Ectodermal cell (in vitro differentiated cells): ENCODE data around the gene NIPAL4.

ENCODE experiments used
- H3K27ac ChIP-seq: 2 replicates; pipeline ENCODE4 v1.7.0; 2013; ENCODE audit warnings: mild to moderate bottlenecking, low read depth, low read length; ENCODE audit not compliant: insufficient read depth, poor library complexity, severe bottlenecking
- H3K27me3 ChIP-seq: 2 replicates; pipeline ENCODE4 v1.7.0; 2013; ENCODE audit warnings: mild to moderate bottlenecking, low read length; ENCODE audit not compliant: insufficient read depth, control insufficient read depth, poor library complexity, severe bottlenecking
- H3K36me3 ChIP-seq: one replicate; pipeline ENCODE4 v1.7.0; 2013; ENCODE audit warnings: low read length; ENCODE audit not compliant: control insufficient read depth, insufficient read depth
- H3K4me1 ChIP-seq: one replicate; pipeline ENCODE4 v1.7.0; 2013; ENCODE audit warnings: low read length; ENCODE audit not compliant: control insufficient read depth, insufficient read depth
- H3K4me3 ChIP-seq: 2 replicates; pipeline ENCODE4 v1.7.0; 2013; ENCODE audit warnings: low read depth, low read length, control low read depth; ENCODE audit not compliant: insufficient read depth
- H3K9me3 ChIP-seq: 2 replicates; pipeline ENCODE4 v1.7.0; 2013; ENCODE audit warnings: mild to moderate bottlenecking, low read length, moderate library complexity; ENCODE audit not compliant: control insufficient read depth
- WGBS, 2 experiments: methylation state at CpG; one replicate each; pipeline ENCODE4 v1.1.7; 2013; ENCODE audit warnings: missing lambda C conversion rate in 2 of 2; 5-methylcytosine and 5-hydroxymethylcytosine counted together

Gene NIPAL4

DNA sequence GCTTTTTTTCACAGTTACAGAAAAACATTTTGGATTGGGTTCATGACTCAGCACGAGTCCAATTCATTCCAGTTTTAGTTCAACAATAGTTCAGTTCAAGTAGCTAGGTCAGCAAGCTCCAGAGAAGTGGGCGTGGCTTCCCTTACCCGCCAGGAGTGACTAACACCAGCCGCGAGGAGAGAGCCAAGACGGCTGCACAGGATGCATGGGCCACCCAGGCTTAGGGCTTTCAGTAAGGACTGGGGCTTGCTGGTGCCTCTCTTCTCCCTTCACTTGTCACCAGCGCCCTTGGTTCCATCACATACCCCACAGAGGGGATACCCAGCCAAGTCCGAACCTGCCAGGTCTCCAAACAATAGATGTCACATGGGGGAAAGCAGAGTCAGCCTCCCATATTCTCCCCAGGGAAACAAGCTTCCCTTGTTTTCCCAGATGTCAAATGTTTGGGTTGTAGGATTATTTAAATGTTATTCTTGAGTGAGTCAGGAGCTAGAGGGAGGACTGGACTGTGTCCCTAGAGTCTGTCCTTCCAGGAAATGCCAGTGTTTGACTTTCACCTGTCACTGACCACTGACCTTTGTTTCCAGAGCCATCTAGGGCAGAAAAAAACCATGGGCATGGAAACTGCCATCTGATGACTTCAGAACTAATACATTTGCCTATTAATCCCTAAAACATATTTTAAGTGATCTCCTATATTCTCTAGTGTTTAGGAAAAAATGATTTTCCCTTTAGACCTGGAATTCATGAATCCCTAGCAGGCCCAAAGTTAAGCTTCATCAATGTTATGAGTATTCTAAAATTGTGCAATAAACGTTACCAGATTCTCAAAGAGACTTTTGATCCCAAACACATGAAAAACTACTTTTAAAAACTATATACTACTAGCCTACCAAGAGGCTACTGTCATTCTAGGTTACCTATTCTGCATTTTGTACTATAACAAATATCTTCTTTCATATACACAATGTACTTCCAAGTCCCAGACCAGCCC lies 51.9 kb downstream of the NIPAL4 start:
- WGBS, 2 experiments: 89 to 91% methylated on average over 9 of the region's 9 CpGs
- no peaks in the 10 kb centered on the region for H3K4me1 ChIP-seq
- H3K9me3 ChIP-seq: no peaks in the 10 kb centered on the region
- H3K4me3 ChIP-seq: no peak overlapping the region
- H3K27me3 ChIP-seq: no peaks in the 10 kb centered on the region
- peaks cover 5% of the 10 kb centered on the region for H3K36me3 ChIP-seq
- H3K27ac ChIP-seq: no peak overlapping the region

GRCh38 chr5:157513182-157513581 lies 53.2 kb downstream of the NIPAL4 start:
- H3K4me1 ChIP-seq: no peaks in the 10 kb centered on the region
- H3K27me3 ChIP-seq: no peaks in the 10 kb centered on the region
- H3K27ac ChIP-seq: no peak overlapping the region
- no peak overlapping the region for H3K4me3 ChIP-seq
- H3K9me3 ChIP-seq: no peaks in the 10 kb centered on the region
- H3K36me3 ChIP-seq: peaks cover 5% of the 10 kb centered on the region
- 95 to 96% methylated on average over 8 of the region's 8 CpGs for WGBS, 2 experiments

DNA sequence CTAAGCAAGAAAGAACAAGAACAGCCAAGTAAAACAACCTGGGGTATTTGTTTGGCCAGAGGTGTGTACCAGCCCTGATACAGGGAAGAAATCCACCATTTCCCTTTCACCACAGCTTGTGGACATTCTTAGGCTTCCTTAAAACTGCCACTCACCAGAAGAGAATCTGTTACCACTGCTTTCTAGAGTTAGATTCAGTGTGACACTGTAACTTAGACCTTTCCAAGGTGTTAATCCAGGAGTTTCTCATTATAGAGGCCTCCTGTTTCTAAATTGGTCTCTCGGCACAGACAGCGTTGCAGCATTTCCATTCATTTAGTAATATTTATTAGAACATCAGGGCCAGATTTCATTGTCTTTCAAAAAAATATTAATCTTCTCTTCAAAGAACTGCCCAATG lies 55.0 kb downstream of the NIPAL4 start:
- H3K27ac ChIP-seq: no peak overlapping the region
- H3K36me3 ChIP-seq: peaks cover 5% of the 10 kb centered on the region
- no peak overlapping the region for H3K4me3 ChIP-seq
- 86 to 98% methylated on average over 2 of the region's 2 CpGs for WGBS, 2 experiments
- H3K4me1 ChIP-seq: no peaks in the 10 kb centered on the region
- H3K27me3 ChIP-seq: no peaks in the 10 kb centered on the region
- H3K9me3 ChIP-seq: no peaks in the 10 kb centered on the region

DNA sequence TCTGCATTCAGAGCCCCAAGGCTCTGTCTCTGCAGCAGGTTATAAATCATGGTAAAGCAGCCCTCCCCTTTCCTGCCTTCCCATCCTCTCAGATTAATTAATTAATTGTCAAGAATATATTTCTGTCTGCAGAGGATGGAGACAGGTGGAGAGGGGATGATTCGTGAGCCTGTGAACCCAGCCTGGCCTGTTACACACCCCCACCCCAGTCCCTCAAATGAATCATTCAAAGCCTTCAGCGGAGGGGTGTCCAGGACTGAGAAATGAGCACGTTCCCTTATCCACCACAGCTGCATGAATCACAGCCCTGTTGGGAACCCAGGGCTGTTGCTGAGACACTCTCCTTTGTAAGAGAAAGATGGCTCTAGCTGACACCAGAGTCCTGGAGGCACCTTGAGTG lies 56.0 kb downstream of the NIPAL4 start:
- H3K36me3 ChIP-seq: peaks cover 5% of the 10 kb centered on the region
- no peak overlapping the region for H3K4me3 ChIP-seq
- no peak overlapping the region for H3K27ac ChIP-seq
- H3K4me1 ChIP-seq: no peaks in the 10 kb centered on the region
- 84 to 93% methylated on average over 3 of the region's 3 CpGs for WGBS, 2 experiments
- no peaks in the 10 kb centered on the region for H3K27me3 ChIP-seq
- no peaks in the 10 kb centered on the region for H3K9me3 ChIP-seq

- Histone ChIP-seq H3K36me3 (peaks cover 5% of the 10 kb centered on the region), H3K4me3 (no peak overlapping the region), H3K4me1 (no peaks in the 10 kb centered on the region)
These were observed 56.8 kb downstream of the NIPAL4 start for GRCh38 chr5:157516626-157517325.

DNA sequence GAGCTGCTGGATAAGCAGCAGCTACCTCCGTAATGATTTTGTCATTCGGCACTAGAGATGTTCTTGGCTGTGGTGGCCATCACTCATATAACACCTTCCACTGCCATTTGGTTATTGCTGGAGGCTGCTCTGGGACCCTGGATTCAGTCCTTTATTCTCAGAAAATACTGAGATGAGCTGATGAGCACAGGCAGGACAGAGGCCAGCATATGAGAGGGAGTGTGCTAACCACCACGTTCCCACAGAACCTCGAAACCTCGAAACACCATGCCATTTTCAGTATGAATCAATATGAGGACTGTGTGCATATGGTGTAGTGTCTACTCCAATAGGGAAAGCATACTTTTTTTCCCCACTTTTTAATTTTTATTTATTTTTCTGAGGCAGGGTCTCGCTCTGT lies 59.0 kb downstream of the NIPAL4 start:
- peaks cover 4% of the 10 kb centered on the region for H3K4me1 ChIP-seq
- no peaks in the 10 kb centered on the region for H3K27me3 ChIP-seq
- H3K9me3 ChIP-seq: no peaks in the 10 kb centered on the region
- no peaks in the 10 kb centered on the region for H3K36me3 ChIP-seq
- no peak overlapping the region for H3K4me3 ChIP-seq
- 96 to 98% methylated on average over 6 of the region's 6 CpGs for WGBS, 2 experiments
- H3K27ac ChIP-seq: no peak overlapping the region

More at GRCh38 chr5:157516626-157517325, 56.8 kb downstream of the NIPAL4 start:
- Histone ChIP-seq H3K27me3 (no peaks in the 10 kb centered on the region), H3K27ac (no peak overlapping the region), H3K9me3 (no peaks in the 10 kb centered on the region)
- WGBS, 2 experiments: 82 to 88% methylated on average over 5 of the region's 5 CpGs

GRCh38 chr5:157519579-157520253 lies 59.7 kb downstream of the NIPAL4 start:
- 94 to 96% methylated on average over 9 of the region's 9 CpGs for WGBS, 2 experiments
- Histone ChIP-seq H3K36me3 (no peaks in the 10 kb centered on the region), H3K27me3 (no peaks in the 10 kb centered on the region)

GRCh38 chr5:157520911-157521703 lies 61.1 kb downstream of the NIPAL4 start:
- Histone ChIP-seq H3K9me3 (no peaks in the 10 kb centered on the region), H3K4me1 (peaks cover 13% of the 10 kb centered on the region), H3K27me3 (no peaks in the 10 kb centered on the region), H3K27ac (no peak overlapping the region), H3K36me3 (no peaks in the 10 kb centered on the region), H3K4me3 (no peak overlapping the region)
- WGBS, 2 experiments: 94 to 96% methylated on average over 9 of the region's 9 CpGs

More at GRCh38 chr5:157519579-157520253, 59.7 kb downstream of the NIPAL4 start:
- H3K4me3 ChIP-seq: no peak overlapping the region
- no peaks in the 10 kb centered on the region for H3K9me3 ChIP-seq
- no peak overlapping the region for H3K27ac ChIP-seq
- H3K4me1 ChIP-seq: peaks cover 12% of the 10 kb centered on the region

GRCh38 chr5:157521704-157522029 lies 61.7 kb downstream of the NIPAL4 start:
- no peaks in the 10 kb centered on the region for H3K36me3 ChIP-seq
- H3K4me1 ChIP-seq: peaks cover 13% of the 10 kb centered on the region
- H3K27ac ChIP-seq: no peak overlapping the region
- H3K9me3 ChIP-seq: no peaks in the 10 kb centered on the region
- H3K4me3 ChIP-seq: no peak overlapping the region
- 91 to 96% methylated on average over 5 of the region's 5 CpGs for WGBS, 2 experiments
- no peaks in the 10 kb centered on the region for H3K27me3 ChIP-seq
